ENCODE measurements around the gene SMPX.

GRCh38 chrX:21806691-21807090 lies 48.8 kb upstream of the SMPX start:
- TF ChIP-seq REST (IDR thresholded peaks at IDR 0.05; ENCODE audit: insufficient read depth in 1 of 2, low read depth in 2 of 2, low read length in 2 of 2) (no peak), SIN3A (IDR thresholded peaks at IDR 0.05; ENCODE audit: borderline replicate concordance, insufficient read depth, low read length) (no peak)

Data from PFSK-1 (cell line).